HepG2 (cell line): Measurements from ENCODE around the gene CCDC85C. TPM values are rescaled to one million over a fixed set of nuclear protein-coding genes. Genes with fewer than 3 reads are reported as not detected.

Experiments used
- ATAC-seq: fragments of 200-7000 bp; cut with Tn5 transposase; 3 replicates; pipeline ENCODE4 v1.9.1; 2020; ENCODE audit warnings: mild to moderate bottlenecking, moderate library complexity
- BruUV-seq: library from RNA; stranded (reverse); fragments of 400-500 nt; replicated peaks from 2 replicates; lab custom pipeline; 2021; lab: Mats Ljungman, UMichigan
- CTCF ChIA-PET: fragments of 300-600 bp; formaldehyde crosslinking; extraction: SDS; loops from one replicate; lab custom pipeline; 2021; ENCODE audit warnings: low total read pairs, inconsistent platforms, low intra/inter-chr PET ratio; lab: Yijun Ruan, JAX
- POLR2A ChIA-PET: fragments of 350-600 bp; sonication (Branson Sonifier 250); formaldehyde crosslinking; loops from one replicate; lab custom pipeline; 2020; ENCODE audit warnings: antibody characterized with exemption, inconsistent platforms; lab: Yijun Ruan, JAX
- DNase-seq: peaks from one replicate; pipeline ENCODE4 v3.0.0-alpha.2; 2015; ENCODE audit warnings: low spot score
- FAIRE-seq: peaks from 3 replicates; lab custom pipeline; 2011; peaks lifted over from hg19 to GRCh38; lab: Jason Lieb, UNC
- H2AFZ ChIP-seq: one replicate; pipeline ENCODE4 v1.6.1; 2011; ENCODE audit warnings: low read length, inconsistent platforms
- H3K27ac ChIP-seq: fragments of 300-600 bp; 3 replicates; pipeline ENCODE4 v1.8.0; 2011; ENCODE audit warnings: mixed run types, mild to moderate bottlenecking, mixed read lengths, low read length, inconsistent platforms; ENCODE audit not compliant: insufficient read depth; ENCODE audit errors: extremely low read length
- H3K27me3 ChIP-seq, 2 experiments: fragments of 200-600 bp in 1 of 2; 2 replicates in 1 of 2; 3 replicates in 1 of 2; pipeline versions ENCODE4 v1.6.0 to v1.8.0; 2011; ENCODE audit warnings: low read length in 2 of 2, mild to moderate bottlenecking in 2 of 2, moderate library complexity in 2 of 2, inconsistent platforms in 1 of 2; ENCODE audit not compliant: insufficient read depth in 2 of 2, control insufficient read depth in 1 of 2
- H3K36me3 ChIP-seq, 2 experiments: fragments of 200-600 bp in 1 of 2; replicated peaks in 1 of 2; 2 replicates in 1 of 2; 3 replicates in 1 of 2; pipeline versions ENCODE4 v1.5.1 to v1.8.0; 2011; ENCODE audit warnings: low read length in 2 of 2, inconsistent platforms in 1 of 2; ENCODE audit not compliant: insufficient read depth in 2 of 2, control insufficient read depth in 1 of 2
- H3K4me1 ChIP-seq: 2 replicates; pipeline ENCODE4 v1.5.1; 2012; ENCODE audit warnings: low read length, inconsistent platforms; ENCODE audit not compliant: insufficient read depth
- H3K4me2 ChIP-seq: 2 replicates; pipeline ENCODE4 v1.6.0; 2011; ENCODE audit warnings: low read depth, low read length, inconsistent platforms
- H3K4me3 ChIP-seq, 3 experiments: fragments of 200-600 bp in 1 of 3; sonication (generic), shearing (Covaris generic) in 1 of 3; replicated peaks in 1 of 3; 2 replicates each; pipeline ENCODE4 v1.5.1; 2011 to 2016; ENCODE audit warnings: low read length in 3 of 3, inconsistent platforms in 2 of 3, low read depth in 2 of 3, mild to moderate bottlenecking in 2 of 3, control low read depth in 1 of 3, mixed read lengths in 1 of 3; ENCODE audit not compliant: insufficient read depth in 1 of 3
- H3K79me2 ChIP-seq: one replicate; pipeline ENCODE4 v1.6.1; 2011; ENCODE audit warnings: low read length, inconsistent platforms; ENCODE audit not compliant: insufficient read depth
- H3K9ac ChIP-seq: 2 replicates; pipeline ENCODE4 v1.6.0; 2011; ENCODE audit warnings: mild to moderate bottlenecking, low read depth, low read length, inconsistent platforms; ENCODE audit not compliant: insufficient read depth
- H3K9me3 ChIP-seq: 2 replicates; pipeline ENCODE4 v1.5.1; 2012; ENCODE audit warnings: mild to moderate bottlenecking, low read length
- H4K20me1 ChIP-seq: 2 replicates; pipeline ENCODE4 v1.6.0; 2011; ENCODE audit warnings: inconsistent platforms, mild to moderate bottlenecking, low read length, moderate library complexity; ENCODE audit not compliant: insufficient read depth
- USF2 ChIP-seq, 2 experiments: sonication (generic) in 1 of 2; formaldehyde crosslinking in 1 of 2; IDR thresholded peaks; 2 replicates each; pipeline versions ENCODE4 v1.5.1 to v1.6.1; 2011 to 2020; ENCODE audit warnings: borderline replicate concordance in 1 of 2, low read depth in 1 of 2, low read length in 1 of 2, mild to moderate bottlenecking in 1 of 2, missing genetic modification reagents in 1 of 2, moderate library complexity in 1 of 2
- ZMAT5 ChIP-seq: sonication (generic); formaldehyde crosslinking; IDR thresholded peaks from 2 replicates; pipeline ENCODE4 v1.5.0; 2020; ENCODE audit warnings: mild to moderate bottlenecking, low read depth, missing genetic modification reagents, borderline replicate concordance
- WGBS: methylation state at CpG from one replicate; pipeline ENCODE4 v1.1.6; 2017; ENCODE audit warnings: low lambda C conversion rate; 5-methylcytosine and 5-hydroxymethylcytosine counted together
- in situ Hi-C: cut with HindIII; loops from 2 replicates; pipeline ENCODE4 v1.10.0; 2017; ENCODE audit warnings: low pct_unique_long_range_greater_than_20kb; ENCODE audit not compliant: extremely low pct_ligation_motif_present
- intact Hi-C: fragments of 100-400 bp; cut with micrococcal nuclease; formaldehyde crosslinking; loops from one replicate; pipeline ENCODE4 v1.10.0; 2022; ENCODE audit not compliant: unreplicated experiment
- polyA plus RNA-seq, 8 experiments: library from polyadenylated mRNA; depleted of rRNA in 3 of 8; stranded (reverse) in 7 of 8; unstranded in 1 of 8; fragments of >200 nt; fragmentation: Illumina TruSeq in 4 of 8; extraction: Trizol in 4 of 8; gene quantifications; 2 replicates each; pipeline versions ENCODE4 v1.2.1 to v1.2.3, GENCODE V29; 2011 to 2016; ENCODE audit warnings: low read depth in 4 of 8, missing spikeins in 1 of 8, mixed read lengths in 1 of 8; ENCODE audit not compliant: insufficient read depth in 1 of 8
- total RNA-seq, 5 experiments: library from RNA; depleted of rRNA; stranded (reverse); fragments of >200 nt; fragmentation: Illumina TruSeq; extraction: Trizol; gene quantifications; 2 replicates each; pipeline ENCODE4 v1.2.3, GENCODE V29; 2016; ENCODE audit warnings: low read depth in 1 of 5

CCDC85C gene
- total and polyA plus RNA-seq, 2 of the 13 experiments (the other 11 are each of a cell fraction or from before 2014, with no cell fraction given), result 18.8 to 43.8 TPM

DNA sequence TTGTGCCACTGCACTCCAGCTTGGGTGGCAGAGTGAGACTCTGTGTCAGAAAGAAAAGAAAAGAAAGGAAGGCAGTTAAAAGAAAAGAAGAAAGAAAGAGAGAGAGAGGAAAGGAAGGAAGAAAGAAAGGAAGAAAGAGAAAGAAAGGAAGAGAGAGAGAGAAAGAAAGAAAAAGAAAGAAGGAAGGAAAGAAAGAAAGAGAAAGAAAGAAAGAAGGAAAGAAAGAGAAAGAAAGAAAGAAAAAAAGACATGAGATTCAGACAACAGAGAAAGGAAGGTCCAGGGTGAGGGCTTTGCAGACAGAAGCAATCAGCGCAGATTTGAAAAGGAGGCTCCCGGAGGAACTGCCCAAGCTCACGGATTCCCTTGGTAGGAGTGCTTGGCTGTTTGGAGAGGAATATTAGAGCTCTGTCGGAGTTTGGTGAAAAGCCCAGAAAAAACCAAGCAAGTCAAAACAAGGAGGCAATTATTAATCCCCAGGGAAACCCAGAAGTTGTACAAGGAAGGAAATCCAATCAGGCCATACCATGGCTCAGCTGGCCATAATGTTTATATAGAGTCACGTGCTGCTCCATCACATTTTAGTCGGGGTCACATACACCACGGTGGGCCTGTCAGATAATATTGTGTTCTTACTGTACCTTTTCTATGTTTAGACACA is 11.6 kb upstream of the CCDC85C start:
- POLR2A ChIA-PET, result no interaction called here
- ATAC-seq, result no peak

More for the DNA sequence above, 11.6 kb upstream of the CCDC85C start:
- Histone ChIP-seq H3K9ac (no peak overlapping the region), H4K20me1 (no peaks in the 10 kb centered on the region), H3K27ac (no peak overlapping the region), H3K36me3 (no peaks in the 10 kb centered on the region), H3K79me2 (no peaks in the 10 kb centered on the region), H3K27me3 (peaks cover 8 to 54% of the 10 kb centered on the region in 2 experiments; a peak in 3 of 5 replicates), H3K9me3 (no peaks in the 10 kb centered on the region), H3K4me3 (no peak overlapping the region), H3K4me1 (peaks cover 35% of the 10 kb centered on the region), H2AFZ (no peak overlapping the region), H3K4me2 (no peak overlapping the region)
- WGBS, result 27% methylated on average over 7 of the region's 7 CpGs
- in situ Hi-C loops (no loop called here), intact Hi-C loops (no loop called here)
- TF ChIP-seq ZMAT5 (CRISPR knock-in tag) (no peak), USF2 (IDR thresholded peaks at IDR 0.05; ENCODE audit: low read depth, low read length) (no peak), USF2 (CRISPR knock-in tag; IDR thresholded peaks at IDR 0.05; ENCODE audit: borderline replicate concordance) (peak; percentile 22; the same call in 1 of the 2 replicates)
- no peak for FAIRE-seq
- no TSS peak for BruUV-seq
- DNase-seq, result no peak
- CTCF ChIA-PET, result no interaction called here
